Large intestine (tissue), 3 donors: ENCODE results near the gene NDFIP2. TPM values are rescaled to one million over a fixed set of nuclear protein-coding genes. Genes with fewer than 3 reads are reported as not detected.

ENCODE experiments used
- DNase-seq, 2 donors: peaks; one replicate each; pipeline versions ENCODE4 v3.0.0 to v3.0.0-alpha.2; 2013
- H3K27ac ChIP-seq: one replicate; pipeline ENCODE4 v1.5.1; 2013; ENCODE audit warnings: low read length
- H3K27me3 ChIP-seq: 2 replicates; pipeline ENCODE4 v1.6.1; 2013; ENCODE audit warnings: low read length; ENCODE audit not compliant: control insufficient read depth, insufficient read depth
- H3K36me3 ChIP-seq: 2 replicates; pipeline ENCODE4 v1.6.1; 2013; ENCODE audit warnings: low read length; ENCODE audit not compliant: control insufficient read depth, insufficient read depth
- H3K4me1 ChIP-seq: one replicate; pipeline ENCODE4 v1.6.1; 2013; ENCODE audit warnings: low read length; ENCODE audit not compliant: control insufficient read depth, insufficient read depth
- H3K4me3 ChIP-seq: one replicate; pipeline ENCODE4 v1.5.1; 2013; ENCODE audit warnings: low read length
- H3K9me3 ChIP-seq: one replicate; pipeline ENCODE4 v1.6.1; 2013; ENCODE audit warnings: mild to moderate bottlenecking, low read depth, low read length, moderate library complexity; ENCODE audit not compliant: control insufficient read depth
- WGBS: methylation state at CpG from one replicate; pipeline ENCODE4 v1.1.5; 2013; ENCODE audit warnings: low lambda C conversion rate; ENCODE audit not compliant: insufficient coverage; 5-methylcytosine and 5-hydroxymethylcytosine counted together
- polyA plus RNA-seq: library from polyadenylated mRNA; unstranded; fragments of 120-200 nt; gene quantifications from one replicate; pipeline ENCODE4 v1.2.1, GENCODE V29; 2013

Gene NDFIP2
- polyA plus RNA-seq, 1 donor = 79.0 TPM

- 100% methylated on average over 1 of the region's 2 CpGs for WGBS
- DNase-seq = no peak
- H3K9me3 ChIP-seq = no peaks in the 10 kb centered on the region
- H3K36me3 ChIP-seq = peaks cover 29% of the 10 kb centered on the region
- no peak overlapping the region for H3K27ac ChIP-seq
- no peak overlapping the region for H3K4me3 ChIP-seq
- no peaks in the 10 kb centered on the region for H3K4me1 ChIP-seq
- no peaks in the 10 kb centered on the region for H3K27me3 ChIP-seq
Observed at GRCh38 chr13:79530270-79530669, 49.3 kb downstream of the NDFIP2 start.

GRCh38 chr13:79531542-79532254, 50.7 kb downstream of the NDFIP2 start:
- Histone ChIP-seq H3K9me3 (no peaks in the 10 kb centered on the region), H3K27me3 (no peaks in the 10 kb centered on the region), H3K4me1 (no peaks in the 10 kb centered on the region), H3K36me3 (peaks cover 17% of the 10 kb centered on the region), H3K27ac (no peak overlapping the region), H3K4me3 (no peak overlapping the region)
- no CpG with 5 or more reads among the region's 7 CpGs for WGBS
- DNase-seq = no peak

DNA sequence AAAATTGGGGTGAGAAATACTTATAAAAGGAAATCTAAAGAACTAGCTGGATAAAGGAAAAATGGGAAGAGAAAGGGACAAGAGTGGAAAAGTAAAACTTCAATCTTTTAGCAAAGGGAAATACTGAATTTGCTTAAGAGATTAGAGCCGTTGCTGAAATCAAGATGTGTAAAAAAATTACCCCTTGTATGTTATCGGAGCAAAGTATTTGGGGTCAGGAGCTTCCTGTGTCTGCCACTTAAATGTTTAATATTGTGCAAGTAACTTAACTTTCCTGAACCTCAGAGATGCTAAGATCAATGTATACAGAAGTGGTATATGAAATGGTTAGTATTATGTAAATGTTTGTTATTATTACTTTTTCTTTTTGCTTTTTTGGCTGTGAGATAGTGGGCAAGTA, 51.6 kb downstream of the NDFIP2 start:
- WGBS = 38% methylated on average over 1 of the region's 2 CpGs
- Histone ChIP-seq H3K4me3 (no peak overlapping the region), H3K36me3 (peaks cover 15% of the 10 kb centered on the region), H3K9me3 (no peaks in the 10 kb centered on the region), H3K4me1 (no peaks in the 10 kb centered on the region), H3K27ac (no peak overlapping the region), H3K27me3 (no peaks in the 10 kb centered on the region)
- no peak for DNase-seq

DNA sequence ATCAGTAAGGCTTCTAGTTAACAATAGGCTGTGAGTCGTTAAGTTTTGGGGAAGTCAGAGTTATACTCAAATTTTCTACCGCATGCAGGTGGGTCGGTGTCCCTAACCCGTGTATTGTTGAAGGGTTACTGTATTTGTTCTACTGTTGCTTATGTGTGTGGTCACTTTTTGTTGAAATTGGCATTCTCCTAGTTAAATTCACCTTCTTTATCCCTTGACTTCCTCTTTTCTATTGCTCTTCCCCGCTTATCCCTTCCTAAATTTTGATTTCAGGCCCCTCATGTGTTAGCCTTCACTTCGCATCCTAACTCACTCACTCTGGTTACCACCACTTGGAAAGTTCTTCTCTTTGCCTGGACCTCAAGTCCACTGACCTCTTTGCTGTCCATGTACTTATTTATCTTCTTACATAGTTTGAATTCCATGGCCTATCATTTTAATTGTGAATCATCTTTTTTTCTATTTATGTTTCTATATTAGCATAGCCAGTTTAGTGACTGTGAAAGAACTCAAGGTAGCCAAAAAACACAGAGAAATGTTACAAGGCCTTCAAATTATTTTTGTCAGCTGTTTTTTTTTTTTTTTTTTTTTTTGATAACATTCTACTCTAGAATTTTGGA, 52.9 kb downstream of the NDFIP2 start:
- Histone ChIP-seq H3K27me3 (no peaks in the 10 kb centered on the region), H3K4me1 (no peaks in the 10 kb centered on the region), H3K9me3 (no peaks in the 10 kb centered on the region), H3K4me3 (no peak overlapping the region), H3K27ac (no peak overlapping the region), H3K36me3 (peaks cover 18% of the 10 kb centered on the region)
- no peak for DNase-seq
- WGBS = 80% methylated on average over 2 of the region's 6 CpGs

GRCh38 chr13:79534596-79534995, 53.6 kb downstream of the NDFIP2 start:
- no peaks in the 10 kb centered on the region for H3K9me3 ChIP-seq
- no peaks in the 10 kb centered on the region for H3K27me3 ChIP-seq
- 100% methylated on average over 1 of the region's 4 CpGs for WGBS

DNA sequence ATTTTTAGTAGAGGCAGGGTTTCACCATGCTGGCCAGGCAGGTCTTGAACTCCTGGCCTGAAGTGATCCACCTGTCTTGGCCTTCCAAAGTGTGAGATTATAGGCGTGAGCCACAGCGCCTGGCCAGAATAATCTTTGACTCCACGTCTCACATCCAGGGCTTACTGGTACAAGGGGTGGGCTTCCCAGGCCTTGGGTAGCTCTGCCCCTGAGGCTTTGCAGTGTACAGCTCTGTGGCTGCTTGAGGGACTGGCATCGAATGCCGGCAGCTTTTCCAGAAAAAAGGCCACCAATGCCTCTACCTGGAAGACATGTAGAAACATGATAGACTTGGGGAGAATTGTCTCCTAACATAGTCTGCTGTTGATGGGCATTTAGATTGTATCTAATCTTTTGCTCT, 57.8 kb downstream of the NDFIP2 start:
- Histone ChIP-seq H3K4me1 (no peaks in the 10 kb centered on the region), H3K9me3 (no peaks in the 10 kb centered on the region), H3K4me3 (no peak overlapping the region), H3K27me3 (no peaks in the 10 kb centered on the region), H3K27ac (no peak overlapping the region), H3K36me3 (peaks cover 15% of the 10 kb centered on the region)
- DNase-seq = no peak
- no CpG with 5 or more reads among the region's 5 CpGs for WGBS

More at GRCh38 chr13:79534596-79534995, 53.6 kb downstream of the NDFIP2 start:
- Histone ChIP-seq H3K4me3 (no peak overlapping the region), H3K36me3 (peaks cover 16% of the 10 kb centered on the region), H3K27ac (no peak overlapping the region), H3K4me1 (no peaks in the 10 kb centered on the region)
- DNase-seq = no peak

- Histone ChIP-seq H3K9me3 (no peaks in the 10 kb centered on the region), H3K4me3 (no peak overlapping the region), H3K4me1 (no peaks in the 10 kb centered on the region), H3K27ac (no peak overlapping the region), H3K27me3 (no peaks in the 10 kb centered on the region), H3K36me3 (peaks cover 10% of the 10 kb centered on the region)
- no peak for DNase-seq
- 86% methylated on average over 3 of the region's 4 CpGs for WGBS
Observed at GRCh38 chr13:79540504-79540903, 59.5 kb downstream of the NDFIP2 start.

- Histone ChIP-seq H3K27me3 (no peaks in the 10 kb centered on the region), H3K4me3 (no peak overlapping the region), H3K4me1 (no peaks in the 10 kb centered on the region), H3K27ac (no peak overlapping the region), H3K9me3 (no peaks in the 10 kb centered on the region), H3K36me3 (peaks cover 12% of the 10 kb centered on the region)
- 14% methylated on average over 1 of the region's 1 CpG for WGBS
- DNase-seq = peak; percentile 16 to 43
Observed at GRCh38 chr13:79541426-79542049, 60.6 kb downstream of the NDFIP2 start.

DNA sequence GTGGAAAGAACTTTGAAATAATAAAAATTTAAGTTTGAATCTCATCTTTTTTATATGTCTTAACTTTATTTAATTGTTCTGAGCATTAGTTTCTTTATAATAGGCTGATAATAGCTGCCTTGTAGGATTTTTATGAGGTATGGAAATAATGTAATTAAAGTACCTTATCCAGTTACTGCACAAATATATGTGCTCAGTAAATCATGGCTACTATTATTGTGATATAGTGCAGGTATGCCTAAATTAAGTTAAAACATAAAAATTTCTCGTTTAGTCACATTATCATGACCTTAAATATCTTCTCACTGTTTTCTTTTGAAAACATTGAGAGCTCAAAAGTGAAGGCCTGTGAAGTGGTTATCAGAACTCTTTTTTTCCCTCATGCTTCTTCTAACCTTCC, 62.9 kb downstream of the NDFIP2 start:
- DNase-seq = no peak
- H3K27me3 ChIP-seq = no peaks in the 10 kb centered on the region
- no CpG with 5 or more reads among the region's 1 CpG for WGBS

DNA sequence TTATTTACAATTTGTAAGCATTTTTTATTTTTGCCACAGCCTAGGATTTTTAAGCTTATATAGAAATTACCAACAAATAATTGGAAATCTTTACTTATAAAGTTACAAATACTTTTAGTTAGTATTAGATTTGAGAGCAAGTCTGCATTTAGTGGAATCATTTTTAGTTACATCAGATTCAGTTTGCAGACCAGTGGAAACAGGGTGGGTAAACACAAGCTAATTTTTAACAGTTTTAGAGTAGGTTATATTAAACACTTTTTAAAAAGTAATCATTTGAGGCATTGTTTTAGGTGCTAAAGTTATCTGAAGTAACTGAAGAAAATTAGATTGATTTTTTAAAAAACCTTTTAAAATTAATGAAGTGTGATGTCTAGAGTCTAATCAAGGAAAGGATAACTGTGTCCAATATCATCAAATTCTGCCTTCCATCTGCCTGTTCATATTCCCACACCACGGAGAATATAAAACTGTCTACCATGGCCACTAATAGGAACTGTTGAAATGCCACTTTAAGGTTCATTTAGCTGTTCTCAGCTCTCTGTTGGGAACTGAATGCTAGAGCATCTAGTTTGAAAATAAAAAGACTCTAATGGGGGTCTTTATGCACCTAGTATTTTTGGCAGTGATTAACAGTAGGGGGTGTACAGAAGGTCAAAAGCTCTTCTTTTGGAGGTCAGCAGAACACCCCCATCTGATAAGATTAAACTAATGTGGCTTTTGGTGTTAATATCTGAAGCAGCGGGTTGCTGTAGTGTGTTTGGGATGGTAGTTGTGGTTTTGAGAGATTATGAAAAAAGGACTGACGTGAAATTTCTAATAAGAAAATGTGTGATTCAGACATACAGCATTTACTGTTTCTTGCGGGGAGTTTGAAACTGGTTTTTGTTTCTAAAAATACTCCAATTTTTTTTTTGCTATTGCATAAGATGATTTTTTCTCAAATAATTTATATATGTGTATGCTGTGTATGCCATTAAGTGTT, 66.5 kb downstream of the NDFIP2 start:
- H3K9me3 ChIP-seq = no peaks in the 10 kb centered on the region
- peaks cover 2% of the 10 kb centered on the region for H3K4me1 ChIP-seq
- peaks cover 2% of the 10 kb centered on the region for H3K36me3 ChIP-seq
- no CpG with 5 or more reads among the region's 4 CpGs for WGBS
- H3K27me3 ChIP-seq = no peaks in the 10 kb centered on the region
- H3K27ac ChIP-seq = no peak overlapping the region
- DNase-seq = no peak
- no peak overlapping the region for H3K4me3 ChIP-seq

More for the DNA sequence above, 62.9 kb downstream of the NDFIP2 start:
- H3K36me3 ChIP-seq = peaks cover 5% of the 10 kb centered on the region
- no peaks in the 10 kb centered on the region for H3K9me3 ChIP-seq
- H3K27ac ChIP-seq = no peak overlapping the region
- no peak overlapping the region for H3K4me3 ChIP-seq
- H3K4me1 ChIP-seq = no peaks in the 10 kb centered on the region
